ENCODE results near the gene TF.

DNA sequence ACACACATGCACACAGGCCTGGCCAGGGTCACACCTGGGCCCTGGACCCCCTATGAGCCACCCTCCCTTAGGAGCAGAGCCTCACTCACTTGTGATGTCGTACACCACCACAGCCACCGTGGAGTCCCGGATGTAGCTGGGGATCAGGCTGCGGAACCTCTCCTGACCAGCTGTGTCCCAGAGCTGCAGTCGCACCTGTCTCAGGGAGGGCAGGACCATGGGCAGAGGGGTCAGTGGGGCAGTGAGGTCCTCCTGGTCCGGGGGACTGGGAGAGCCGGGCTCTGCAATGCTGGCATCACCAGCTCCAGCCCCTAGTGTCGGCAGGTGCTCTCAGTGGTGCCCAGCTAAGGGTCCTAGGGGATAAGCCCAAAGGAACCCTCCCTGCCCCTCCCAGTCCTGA is 95.0 kb downstream of the TF start:
- no peak for TF ChIP-seq POLR2AphosphoS5 (IDR thresholded peaks at IDR 0.05; ENCODE audit: borderline replicate concordance, low read depth, low read length)
- TF ChIP-seq EZH2 (IDR thresholded peaks at IDR 0.05) = no peak
